IMR-90 (cell line): Measurements from ENCODE around the gene TELO2. TPM values are rescaled to one million over a fixed set of nuclear protein-coding genes. Genes with fewer than 3 reads are reported as not detected.

ENCODE experiments used
- ATAC-seq: fragments of 200-7000 bp; cut with Tn5 transposase; 2 replicates; pipeline ENCODE4 v1.9.1; 2020; ENCODE audit warnings: low read depth, mild to moderate bottlenecking, moderate library complexity
- BruUV-seq: library from RNA; stranded (reverse); fragments of 400-500 nt; replicated peaks from 2 replicates; lab custom pipeline; 2021; lab: Mats Ljungman, UMichigan
- CTCF ChIA-PET: fragments of 300-600 bp; formaldehyde crosslinking; extraction: SDS; loops from one replicate; lab custom pipeline; 2021; ENCODE audit warnings: antibody characterized with exemption; lab: Yijun Ruan, JAX
- POLR2A ChIA-PET: fragments of 300-600 bp; sonication (Branson Sonifier 250); formaldehyde crosslinking; loops from one replicate; lab custom pipeline; 2022; ENCODE audit warnings: antibody characterized with exemption; ENCODE audit not compliant: unreplicated experiment; lab: Charles Lee
- DNase-seq: peaks from one replicate; pipeline ENCODE4 v3.0.0; 2013
- H2AFZ ChIP-seq: replicated peaks from 2 replicates; pipeline ENCODE3; 2013; ENCODE audit warnings: low read length, mild to moderate bottlenecking; ENCODE audit not compliant: poor library complexity
- H2AK5ac ChIP-seq: 2 replicates; pipeline ENCODE4 v1.6.1; 2013; ENCODE audit warnings: low read depth, low read length, inconsistent platforms
- H2AK9ac ChIP-seq: replicated peaks from 2 replicates; pipeline ENCODE3; 2013; ENCODE audit warnings: mild to moderate bottlenecking, low read depth, low read length, moderate library complexity; ENCODE audit not compliant: poor library complexity
- H2BK120ac ChIP-seq: 2 replicates; pipeline ENCODE4 v1.6.1; 2013; ENCODE audit warnings: low read depth, low read length, inconsistent platforms
- H2BK15ac ChIP-seq: 3 replicates; pipeline ENCODE4 v1.6.1; 2013; ENCODE audit warnings: low read depth, low read length, inconsistent platforms
- H2BK20ac ChIP-seq: 2 replicates; pipeline ENCODE4 v1.6.1; 2013; ENCODE audit warnings: low read depth, mild to moderate bottlenecking, inconsistent platforms, low read length, moderate library complexity
- H2BK5ac ChIP-seq: 2 replicates; pipeline ENCODE4 v1.6.1; 2013; ENCODE audit warnings: mild to moderate bottlenecking, low read depth, low read length, inconsistent platforms; ENCODE audit not compliant: poor library complexity, severe bottlenecking
- H3K14ac ChIP-seq: replicated peaks from 2 replicates; pipeline ENCODE4 v1.6.1; 2013; ENCODE audit warnings: low read depth, low read length, inconsistent platforms
- H3K18ac ChIP-seq: 2 replicates; pipeline ENCODE4 v1.6.1; 2013; ENCODE audit warnings: low read depth, low read length, control low read depth
- H3K23ac ChIP-seq: 2 replicates; pipeline ENCODE4 v1.6.1; 2013; ENCODE audit warnings: low read depth, low read length, inconsistent platforms
- H3K27ac ChIP-seq: 2 replicates; pipeline ENCODE4 v1.5.1; 2013; ENCODE audit warnings: mild to moderate bottlenecking, control low read depth, low read length; ENCODE audit not compliant: insufficient read depth
- H3K27me3 ChIP-seq: 2 replicates; pipeline ENCODE4 v1.6.1; 2013; ENCODE audit warnings: low read length; ENCODE audit not compliant: control insufficient read depth, insufficient read depth
- H3K36me3 ChIP-seq: 2 replicates; pipeline ENCODE4 v1.6.1; 2013; ENCODE audit warnings: low read length, mixed read lengths; ENCODE audit not compliant: control insufficient read depth, insufficient read depth
- H3K4ac ChIP-seq: 2 replicates; pipeline ENCODE4 v1.6.1; 2013; ENCODE audit warnings: low read depth, low read length, inconsistent platforms
- H3K4me1 ChIP-seq: 2 replicates; pipeline ENCODE4 v1.6.1; 2013; ENCODE audit warnings: low read length, mixed read lengths; ENCODE audit not compliant: control insufficient read depth, insufficient read depth
- H3K4me2 ChIP-seq: 2 replicates; pipeline ENCODE4 v1.6.1; 2013; ENCODE audit warnings: low read depth, mild to moderate bottlenecking, control low read depth, low read length, moderate library complexity
- H3K4me3 ChIP-seq: 2 replicates; pipeline ENCODE4 v1.5.1; 2013; ENCODE audit warnings: low read depth, mild to moderate bottlenecking, control low read depth, low read length, moderate library complexity; ENCODE audit not compliant: insufficient read depth
- H3K56ac ChIP-seq: 2 replicates; pipeline ENCODE4 v1.6.1; 2013; ENCODE audit warnings: low read length, inconsistent platforms; ENCODE audit not compliant: insufficient read depth; ENCODE audit errors: extremely low read depth
- H3K79me1 ChIP-seq, 2 experiments: 2 replicates each; pipeline ENCODE4 v1.6.1; 2013; ENCODE audit warnings: low read length in 2 of 2, inconsistent platforms in 1 of 2, low read depth in 1 of 2
- H3K9ac ChIP-seq: 2 replicates; pipeline ENCODE4 v1.6.1; 2013; ENCODE audit warnings: low read depth, low read length, control low read depth
- H3K9me1 ChIP-seq: 2 replicates; pipeline ENCODE4 v1.6.1; 2013; ENCODE audit warnings: low read length, inconsistent platforms; ENCODE audit not compliant: insufficient read depth
- H3K9me3 ChIP-seq: 2 replicates; pipeline ENCODE4 v1.6.1; 2013; ENCODE audit warnings: low read length; ENCODE audit not compliant: control insufficient read depth, insufficient read depth
- H4K20me1 ChIP-seq: 2 replicates; pipeline ENCODE4 v1.6.1; 2013; ENCODE audit warnings: low read length, inconsistent platforms; ENCODE audit not compliant: insufficient read depth
- H4K5ac ChIP-seq: 2 replicates; pipeline ENCODE4 v1.6.1; 2013; ENCODE audit warnings: mild to moderate bottlenecking, low read depth, low read length, control low read depth
- H4K8ac ChIP-seq, 2 experiments: 2 replicates each; pipeline ENCODE4 v1.6.1; 2013; ENCODE audit warnings: low read depth in 2 of 2, low read length in 2 of 2, control low read depth in 1 of 2, inconsistent platforms in 1 of 2
- H4K91ac ChIP-seq: 2 replicates; pipeline ENCODE4 v1.6.1; 2013; ENCODE audit warnings: low read depth, low read length, inconsistent platforms; ENCODE audit not compliant: insufficient read depth
- POLR2A ChIP-seq: IDR thresholded peaks from 2 replicates; pipeline ENCODE4 v1.6.1; 2012; ENCODE audit warnings: mild to moderate bottlenecking, low read depth, low read length
- WGBS, 2 experiments: methylation state at CpG; one replicate each; pipeline versions ENCODE4 v1.1.5 to v1.1.7; 2013; ENCODE audit warnings: missing lambda C conversion rate in 2 of 2; ENCODE audit not compliant: insufficient read length in 1 of 2; ENCODE audit errors: extremely low coverage in 2 of 2; 5-methylcytosine and 5-hydroxymethylcytosine counted together
- dilution Hi-C: fragments of 300-500 bp; cut with HindIII; formaldehyde crosslinking; loops from one replicate; pipeline ENCODE4 v1.14.3; 2018; ENCODE audit warnings: low sequenced_read_pairs; ENCODE audit not compliant: unreplicated experiment
- in situ Hi-C: fragments of 300-500 bp; cut with MboI; formaldehyde crosslinking; loops from 3 replicates; pipeline ENCODE4 v1.14.3; 2019; ENCODE audit warnings: low sequenced_read_pairs, inconsistent platforms, mixed read lengths
- intact Hi-C: fragments of 100-400 bp; cut with micrococcal nuclease; formaldehyde crosslinking; loops from 2 replicates; pipeline ENCODE4 v1.10.0; 2022
- polyA plus RNA-seq, 3 experiments: library from polyadenylated mRNA; depleted of rRNA; stranded (reverse); fragments of >200 nt; gene quantifications; 2 replicates each; pipeline ENCODE4 v1.2.3, GENCODE V29; 2012; ENCODE audit warnings: low replicate concordance in 1 of 3
- total RNA-seq: library from RNA; depleted of rRNA; stranded (reverse); fragments of >200 nt; gene quantifications from 2 replicates; pipeline ENCODE4 v1.2.3, GENCODE V29; 2012

Gene TELO2
- total and polyA plus RNA-seq, 2 of the 4 experiments (the other 2 are of a cell fraction): 6.6 to 26.6 TPM

DNA sequence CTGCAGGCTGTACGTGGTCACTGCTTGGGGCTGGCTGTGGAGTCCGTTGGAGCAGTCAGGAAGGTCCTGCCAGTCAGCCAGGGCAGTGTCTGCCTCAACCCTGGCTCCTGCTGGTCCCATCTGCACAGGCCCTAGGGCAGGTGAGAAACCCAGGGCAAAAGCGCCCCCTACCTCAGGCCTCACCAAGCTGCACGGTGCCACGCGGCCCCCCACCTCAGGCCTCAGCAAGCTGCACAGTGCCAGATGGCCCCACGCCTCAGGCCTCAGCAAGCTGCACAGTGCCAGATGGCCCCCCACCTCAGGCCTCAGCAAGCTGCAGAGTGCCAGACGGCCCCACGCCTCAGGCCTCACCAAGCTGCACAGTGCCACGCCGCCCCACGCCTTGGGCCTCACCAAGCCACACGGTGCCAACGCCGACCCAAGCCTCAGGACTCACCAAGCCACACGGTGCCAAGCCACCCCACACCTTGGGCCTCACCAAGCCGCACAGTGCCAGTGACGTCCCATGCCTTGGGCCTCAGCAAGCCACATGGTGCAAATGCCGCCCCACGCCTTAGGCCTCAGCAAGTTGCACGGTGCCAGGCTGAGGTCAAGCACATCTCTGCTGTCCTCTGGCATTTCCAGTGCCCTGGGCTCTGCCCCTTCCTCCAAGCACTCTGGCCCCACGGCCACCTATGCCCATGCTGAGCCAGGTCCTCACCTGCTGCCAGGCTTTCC, 45.8 kb downstream of the TELO2 start:
- no peak overlapping the region for H2AK5ac ChIP-seq
- peaks cover 9% of the 10 kb centered on the region for H3K4me1 ChIP-seq
- no peak overlapping the region for H3K23ac ChIP-seq
- no TSS peak for BruUV-seq
- peaks cover 28% of the 10 kb centered on the region for H3K36me3 ChIP-seq
- peaks cover 5 to 59% of the 10 kb centered on the region in 2 experiments; a peak in 3 of 4 replicates for H3K79me1 ChIP-seq
- H3K18ac ChIP-seq: no peak overlapping the region
- in situ Hi-C loops: no loop called here
- ChIA-PET CTCF (no interaction called here), POLR2A (no interaction called here)
- H3K56ac ChIP-seq: no peak overlapping the region
- H3K4me3 ChIP-seq: no peak overlapping the region
- H4K91ac ChIP-seq: no peak overlapping the region
- H3K14ac ChIP-seq: no peak overlapping the region
- no peak overlapping the region for H3K4ac ChIP-seq
- no peak overlapping the region for H2AFZ ChIP-seq
- H4K5ac ChIP-seq: no peak overlapping the region
- intact Hi-C loops: no loop called here
- H4K20me1 ChIP-seq: 0 out of 2 replicates have a peak, but pooled peaks cover 3% of the 10 kb centered on the region
- 95% methylated on average over 9 of the region's 22 CpGs; no CpG with 5 or more reads in 1 of the 2 experiments for WGBS, 2 experiments
- no peak for ATAC-seq
- TF ChIP-seq POLR2A: no peak
- H2AK9ac ChIP-seq: no peak overlapping the region
- no peak overlapping the region for H3K4me2 ChIP-seq
- no peak overlapping the region for H3K9ac ChIP-seq
- H3K27me3 ChIP-seq: no peaks in the 10 kb centered on the region
- no peak overlapping the region for H4K8ac ChIP-seq
- H3K9me1 ChIP-seq: 0 out of 2 replicates have a peak, but pooled peaks cover 5% of the 10 kb centered on the region
- H3K27ac ChIP-seq: no peak overlapping the region
- no peaks in the 10 kb centered on the region for H3K9me3 ChIP-seq
- no peak overlapping the region for H2BK120ac ChIP-seq
- no peak overlapping the region for H2BK15ac ChIP-seq
- dilution Hi-C loops: no loop called here
- DNase-seq: no peak
- H2BK5ac ChIP-seq: no peak overlapping the region
- no peak overlapping the region for H2BK20ac ChIP-seq
